Fibroblast of lung (primary cell): ENCODE measurements around the gene NHS.

ENCODE experiments used
- CTCF ChIP-seq, 2 donors: IDR thresholded peaks in 1 of 2; conservative IDR thresholded peaks in 1 of 2; 1 replicate in 1 of 2; 2 replicates in 1 of 2; pipeline ENCODE4 v1.5.1; 2011 to 2012; ENCODE audit warnings: low read length in 2 of 2, control low read depth in 1 of 2, inconsistent platforms in 1 of 2, low read depth in 1 of 2, mild to moderate bottlenecking in 1 of 2
- EZH2 ChIP-seq: IDR thresholded peaks from 2 replicates; pipeline ENCODE4 v1.5.1; 2012; ENCODE audit warnings: low read length, control low read depth, mild to moderate bottlenecking; ENCODE audit errors: missing control alignments

GRCh38 chrX:17737710-17737985, 362.6 kb downstream of the NHS start:
- no peak for TF ChIP-seq CTCF (conservative IDR thresholded peaks at IDR 0.05 in 1 of 2, IDR thresholded peaks at IDR 0.05 in 1 of 2; ENCODE audit: low read depth in 1 of 2, low read length in 2 of 2)
- no peak for TF ChIP-seq EZH2
